GM12873 (cell line): ENCODE results near the gene NFKBIE.

Experiments used
- CTCF ChIP-seq: IDR thresholded peaks from 2 replicates; pipeline ENCODE4 v1.5.1; 2012; ENCODE audit warnings: low read depth, mild to moderate bottlenecking, moderate library complexity, low read length, control low read depth; ENCODE audit not compliant: insufficient read depth; ENCODE audit errors: missing control alignments

Gene NFKBIE

GRCh38 chr6:44307217-44307616, 41.9 kb upstream of the NFKBIE start:
- TF ChIP-seq CTCF = no peak

- TF ChIP-seq CTCF = no peak
These were observed 41.4 kb upstream of the NFKBIE start for GRCh38 chr6:44306710-44307109.

GRCh38 chr6:44305200-44305725, 39.9 kb upstream of the NFKBIE start:
- TF ChIP-seq CTCF = no peak

- TF ChIP-seq CTCF = peak; percentile 88
These were observed 39.2 kb upstream of the NFKBIE start for GRCh38 chr6:44304282-44305199.

GRCh38 chr6:44303842-44304241, 38.5 kb upstream of the NFKBIE start:
- no peak for TF ChIP-seq CTCF

GRCh38 chr6:44302856-44303255, 37.5 kb upstream of the NFKBIE start:
- TF ChIP-seq CTCF = no peak

- TF ChIP-seq CTCF = no peak
These were observed 36.6 kb upstream of the NFKBIE start for GRCh38 chr6:44301782-44302564.
